ENCODE data around the gene PTPRD.

PTPRD gene

DNA sequence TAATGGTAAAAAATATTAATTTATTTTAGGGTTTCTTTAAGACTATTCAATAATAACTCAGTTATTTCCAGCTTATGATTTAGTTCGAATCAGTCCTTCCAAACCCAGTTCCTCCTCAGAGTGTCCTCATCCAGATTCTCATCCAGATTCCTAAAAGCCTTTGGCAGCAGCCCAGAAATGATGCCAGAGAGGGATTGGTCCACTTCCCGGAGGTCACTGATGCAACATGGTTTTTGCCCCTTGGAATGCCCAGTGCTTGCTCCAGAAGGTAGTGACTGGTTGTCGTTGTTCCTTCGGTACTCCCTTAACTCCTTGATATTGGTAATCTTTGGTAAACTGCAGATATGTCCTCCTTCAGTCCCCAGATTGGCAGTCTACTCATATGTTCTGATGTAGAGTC lies 2320.1 kb downstream of the PTPRD start:
- TF ChIP-seq, protein P1, sequence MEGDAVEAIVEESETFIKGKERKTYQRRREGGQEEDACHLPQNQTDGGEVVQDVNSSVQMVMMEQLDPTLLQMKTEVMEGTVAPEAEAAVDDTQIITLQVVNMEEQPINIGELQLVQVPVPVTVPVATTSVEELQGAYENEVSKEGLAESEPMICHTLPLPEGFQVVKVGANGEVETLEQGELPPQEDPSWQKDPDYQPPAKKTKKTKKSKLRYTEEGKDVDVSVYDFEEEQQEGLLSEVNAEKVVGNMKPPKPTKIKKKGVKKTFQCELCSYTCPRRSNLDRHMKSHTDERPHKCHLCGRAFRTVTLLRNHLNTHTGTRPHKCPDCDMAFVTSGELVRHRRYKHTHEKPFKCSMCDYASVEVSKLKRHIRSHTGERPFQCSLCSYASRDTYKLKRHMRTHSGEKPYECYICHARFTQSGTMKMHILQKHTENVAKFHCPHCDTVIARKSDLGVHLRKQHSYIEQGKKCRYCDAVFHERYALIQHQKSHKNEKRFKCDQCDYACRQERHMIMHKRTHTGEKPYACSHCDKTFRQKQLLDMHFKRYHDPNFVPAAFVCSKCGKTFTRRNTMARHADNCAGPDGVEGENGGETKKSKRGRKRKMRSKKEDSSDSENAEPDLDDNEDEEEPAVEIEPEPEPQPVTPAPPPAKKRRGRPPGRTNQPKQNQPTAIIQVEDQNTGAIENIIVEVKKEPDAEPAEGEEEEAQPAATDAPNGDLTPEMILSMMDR (IDR thresholded peaks at IDR 0.05; ENCODE audit: insufficient read depth, low read length, missing control alignments), result no peak
- H3K4me3 ChIP-seq (ENCODE audit: low read depth, low read length), result no peak overlapping the region
- CTCF ChIA-PET, result no interaction called here
- POLR2A ChIA-PET, result no interaction called here
- DNase-seq (ENCODE audit: low read depth, low spot score), result no peak

DNA sequence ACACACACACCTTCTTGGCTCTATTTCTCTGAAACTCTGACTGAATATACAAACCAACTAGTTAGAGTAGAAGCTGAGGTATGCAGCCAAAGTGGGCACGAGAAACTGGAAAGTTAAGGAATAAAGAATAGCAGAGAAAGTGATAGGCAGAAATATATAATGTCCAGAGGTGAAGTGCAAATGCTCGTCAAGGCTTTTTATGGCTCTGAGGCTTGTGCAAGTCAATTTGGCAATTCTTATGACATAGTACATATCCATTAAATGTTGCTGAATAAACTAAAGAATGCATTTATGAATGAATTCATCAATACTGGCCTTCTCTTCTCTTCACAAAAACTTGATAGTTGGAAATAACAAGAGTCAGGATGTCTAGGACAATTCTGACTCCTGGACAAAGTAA lies 2323.1 kb downstream of the PTPRD start:
- DNase-seq (ENCODE audit: low read depth, low spot score), result no peak
- ChIA-PET POLR2A (no interaction called here), CTCF (no interaction called here)
- TF ChIP-seq, protein P1 (IDR thresholded peaks at IDR 0.05; ENCODE audit: insufficient read depth, low read length, missing control alignments), result no peak
- H3K4me3 ChIP-seq (ENCODE audit: low read depth, low read length), result no peak overlapping the region

DNA sequence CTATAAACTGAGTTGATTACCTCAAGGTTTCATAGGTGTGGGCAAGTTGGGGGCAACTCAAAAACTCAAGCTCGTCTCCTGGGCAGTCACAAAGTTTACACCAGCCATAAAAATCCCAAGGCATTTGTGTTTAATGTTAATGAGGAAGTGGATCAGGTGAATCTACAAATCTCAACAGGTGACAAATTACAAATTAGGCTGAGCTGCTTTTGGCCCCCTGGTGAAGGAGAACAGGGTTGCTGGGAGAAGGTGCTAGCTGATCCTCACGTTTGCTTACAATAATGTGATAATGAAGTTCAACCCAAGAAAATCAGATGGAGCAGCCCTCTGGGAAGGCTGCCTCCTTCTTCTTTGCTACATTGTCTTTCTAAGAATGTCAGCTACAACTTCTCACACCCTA lies 2324.8 kb downstream of the PTPRD start:
- CTCF ChIA-PET, result no interaction called here
- POLR2A ChIA-PET, result no interaction called here

DNA sequence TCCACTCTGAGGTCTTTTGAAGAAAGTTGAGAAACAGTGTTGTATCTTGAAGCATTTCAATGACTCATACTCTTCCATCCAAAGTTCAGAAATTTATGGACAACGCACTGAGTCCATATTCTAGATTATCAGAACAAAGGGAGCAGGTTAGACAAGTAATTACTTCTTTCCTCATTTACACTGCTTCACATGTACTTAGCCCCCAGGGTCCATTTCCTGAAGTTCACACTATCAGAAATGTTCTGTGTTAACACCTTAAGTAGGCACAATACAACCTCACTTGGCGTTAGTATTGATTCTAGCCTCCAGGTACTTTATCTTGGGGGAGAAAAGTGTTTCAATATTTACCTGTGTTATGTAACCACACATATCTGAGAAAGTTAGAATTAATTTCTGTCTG lies 2325.3 kb downstream of the PTPRD start:
- TF ChIP-seq, protein P1 (IDR thresholded peaks at IDR 0.05; ENCODE audit: insufficient read depth, low read length, missing control alignments), result no peak
- H3K4me3 ChIP-seq (ENCODE audit: low read depth, low read length), result no peak overlapping the region
- POLR2A ChIA-PET, result no interaction called here
- no peak for DNase-seq (ENCODE audit: low read depth, low spot score)
- CTCF ChIA-PET, result no interaction called here

More for the DNA sequence above, 2324.8 kb downstream of the PTPRD start:
- DNase-seq (ENCODE audit: low read depth, low spot score), result no peak
- no peak overlapping the region for H3K4me3 ChIP-seq (ENCODE audit: low read depth, low read length)
- TF ChIP-seq, protein P1 (IDR thresholded peaks at IDR 0.05; ENCODE audit: insufficient read depth, low read length, missing control alignments), result no peak

DNA sequence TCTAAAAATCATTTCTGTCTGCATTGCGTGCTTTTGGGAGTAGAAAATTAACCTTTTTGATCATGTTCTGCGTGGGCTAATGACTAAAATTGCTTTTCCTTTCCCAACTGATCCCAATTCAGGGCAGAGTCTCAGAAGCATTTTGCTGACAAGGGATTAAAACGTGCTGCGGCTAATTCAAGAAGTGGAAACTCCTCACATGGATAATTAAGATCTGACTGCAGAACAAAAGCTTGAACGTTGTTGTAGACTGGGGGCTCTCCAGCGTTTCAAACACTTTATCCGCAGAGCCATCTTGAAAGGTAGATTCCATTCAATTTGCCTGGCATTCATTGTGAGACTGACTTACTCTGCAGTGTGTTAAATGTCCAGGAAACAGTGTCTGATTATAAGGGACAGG lies 2327.9 kb downstream of the PTPRD start:
- ChIA-PET POLR2A (no interaction called here), CTCF (no interaction called here)
- no peak overlapping the region for H3K4me3 ChIP-seq (ENCODE audit: low read depth, low read length)
- DNase-seq (ENCODE audit: low read depth, low spot score), result no peak
- TF ChIP-seq, protein P1 (IDR thresholded peaks at IDR 0.05; ENCODE audit: insufficient read depth, low read length, missing control alignments), result no peak

DNA sequence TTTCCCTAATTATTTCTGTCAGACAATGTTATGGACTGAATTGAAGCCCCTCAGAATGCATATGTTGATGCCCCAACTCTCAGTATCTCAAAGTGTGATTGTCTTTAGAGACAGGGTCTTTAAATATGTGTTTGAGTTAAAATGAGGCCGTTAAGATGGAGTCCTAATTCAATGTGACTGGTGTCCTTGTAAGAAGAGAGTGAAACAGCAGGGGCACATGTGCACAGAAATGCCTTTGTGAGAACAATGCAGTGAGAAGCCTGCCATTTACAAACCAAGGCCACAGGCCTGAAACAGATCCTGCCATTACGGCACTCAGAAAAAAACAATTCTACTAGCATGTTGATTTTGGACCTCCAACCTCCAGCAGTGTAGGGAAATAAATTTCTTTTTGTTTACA lies 2330.3 kb downstream of the PTPRD start:
- no peak overlapping the region for H3K4me3 ChIP-seq (ENCODE audit: low read depth, low read length)
- TF ChIP-seq, protein P1 (IDR thresholded peaks at IDR 0.05; ENCODE audit: insufficient read depth, low read length, missing control alignments), result no peak
- CTCF ChIA-PET, result no interaction called here
- POLR2A ChIA-PET, result no interaction called here
- DNase-seq (ENCODE audit: low read depth, low spot score), result no peak

All from AG04449 (cell line).